Suprapubic skin (tissue), 4 donors: ENCODE results near the gene UBE2G1.

Experiments
- CTCF ChIP-seq, 2 donors: fragments of 200-600 bp in 1 of 2; fragments of 450-650 bp in 1 of 2; sonication (generic) in 1 of 2; IDR thresholded peaks; one replicate each; pipeline ENCODE4 v1.5.1; 2016 to 2019; ENCODE audit warnings: antibody characterized with exemption in 2 of 2, mild to moderate bottlenecking in 1 of 2, moderate library complexity in 1 of 2
- EP300 ChIP-seq: sonication (generic); formaldehyde crosslinking; IDR thresholded peaks from one replicate; pipeline ENCODE4 v1.6.1; 2017; ENCODE audit warnings: antibody characterized with exemption
- POLR2A ChIP-seq, 2 donors: fragments of 450-650 bp; IDR thresholded peaks; one replicate each; pipeline ENCODE4 v1.6.1; 2017; ENCODE audit warnings: antibody characterized with exemption in 2 of 2, mild to moderate bottlenecking in 2 of 2, moderate library complexity in 2 of 2
- POLR2AphosphoS5 ChIP-seq, 3 donors: sonication (generic); formaldehyde crosslinking; IDR thresholded peaks; one replicate each; pipeline ENCODE4 v1.6.1; 2017; ENCODE audit warnings: antibody characterized with exemption in 3 of 3

- no peak for TF ChIP-seq POLR2AphosphoS5 (IDR thresholded peaks at IDR 0.05)
- TF ChIP-seq CTCF (IDR thresholded peaks at IDR 0.05), result no peak
- no peak for TF ChIP-seq EP300
- TF ChIP-seq POLR2A (IDR thresholded peaks at IDR 0.05), result no peak
Observed at GRCh38 chr17:4241535-4241934, 124.9 kb downstream of the UBE2G1 start.
